MM.1S (cell line): ENCODE results near the gene SDF2L1.

Experiments
- DNase-seq: peaks from one replicate; pipeline ENCODE4 v3.0.0-alpha.2; 2015
- H2AFZ ChIP-seq: fragments of 300-600 bp; sonication (generic); 2 replicates; pipeline ENCODE4 v1.6.0; 2016; ENCODE audit warnings: antibody characterized with exemption, low read length
- H3F3A ChIP-seq: fragments of 300-600 bp; sonication (generic); 2 replicates; pipeline ENCODE4 v1.6.1; 2016; ENCODE audit warnings: mild to moderate bottlenecking, antibody characterized with exemption, low read length, moderate library complexity, mixed read lengths; ENCODE audit not compliant: insufficient read depth
- H3K27ac ChIP-seq: fragments of 300-600 bp; sonication (generic); 2 replicates; pipeline ENCODE4 v1.5.1; 2016; ENCODE audit warnings: mild to moderate bottlenecking, low read length
- H3K27me3 ChIP-seq: fragments of 300-600 bp; sonication (generic); replicated peaks from 2 replicates; pipeline ENCODE4 v1.6.0; 2016; ENCODE audit warnings: low read length; ENCODE audit not compliant: insufficient read depth
- H3K36me3 ChIP-seq: fragments of 300-600 bp; sonication (generic); replicated peaks from 2 replicates; pipeline ENCODE4 v1.6.1; 2016; ENCODE audit warnings: mild to moderate bottlenecking, low read length, mixed read lengths; ENCODE audit not compliant: insufficient read depth
- H3K4me1 ChIP-seq: fragments of 300-600 bp; sonication (generic); 2 replicates; pipeline ENCODE4 v1.6.1; 2016; ENCODE audit warnings: low read length, mixed read lengths
- H3K4me2 ChIP-seq: fragments of 300-600 bp; sonication (generic); 2 replicates; pipeline ENCODE4 v1.6.0; 2016; ENCODE audit warnings: low read depth, low read length
- H3K4me3 ChIP-seq: fragments of 300-600 bp; sonication (generic); 2 replicates; pipeline ENCODE4 v1.5.1; 2016; ENCODE audit warnings: low read length, mixed read lengths
- H3K79me2 ChIP-seq: fragments of 300-600 bp; sonication (generic); 2 replicates; pipeline ENCODE4 v1.6.1; 2016; ENCODE audit warnings: mixed run types, low read length, mixed read lengths
- H3K9ac ChIP-seq: fragments of 300-600 bp; sonication (generic); 2 replicates; pipeline ENCODE4 v1.6.1; 2016; ENCODE audit warnings: low read length, mixed read lengths
- H3K9me2 ChIP-seq: fragments of 300-600 bp; sonication (generic); replicated peaks from 2 replicates; pipeline ENCODE4 v1.6.1; 2016; ENCODE audit warnings: mild to moderate bottlenecking, low read length, mixed read lengths; ENCODE audit not compliant: insufficient read depth
- H3K9me3 ChIP-seq: fragments of 300-600 bp; sonication (generic); replicated peaks from 2 replicates; pipeline ENCODE4 v1.6.1; 2016; ENCODE audit warnings: mild to moderate bottlenecking, low read length, mixed read lengths; ENCODE audit not compliant: insufficient read depth
- H4K20me1 ChIP-seq: fragments of 300-600 bp; sonication (generic); 2 replicates; pipeline ENCODE4 v1.6.1; 2016; ENCODE audit warnings: mild to moderate bottlenecking, low read length, moderate library complexity, mixed read lengths; ENCODE audit not compliant: insufficient read depth
- EZH2 ChIP-seq: fragments of 300-600 bp; sonication (generic); optimal IDR thresholded peaks from 2 replicates; pipeline ENCODE3; 2017; ENCODE audit warnings: low read depth, mild to moderate bottlenecking, antibody characterized with exemption, low read length, mixed read lengths
- EZH2phosphoT487 ChIP-seq: fragments of 300-600 bp; sonication (generic); IDR thresholded peaks from 2 replicates; pipeline ENCODE4 v1.6.1; 2018; ENCODE audit warnings: antibody characterized with exemption, low read length
- TF ChIP-seq, protein P1 (sequence below): fragments of 300-600 bp; sonication (generic); IDR thresholded peaks from 2 replicates; pipeline ENCODE4 v1.5.1; 2016; ENCODE audit warnings: antibody characterized with exemption, low read length, mixed read lengths

The SDF2L1 gene

DNA sequence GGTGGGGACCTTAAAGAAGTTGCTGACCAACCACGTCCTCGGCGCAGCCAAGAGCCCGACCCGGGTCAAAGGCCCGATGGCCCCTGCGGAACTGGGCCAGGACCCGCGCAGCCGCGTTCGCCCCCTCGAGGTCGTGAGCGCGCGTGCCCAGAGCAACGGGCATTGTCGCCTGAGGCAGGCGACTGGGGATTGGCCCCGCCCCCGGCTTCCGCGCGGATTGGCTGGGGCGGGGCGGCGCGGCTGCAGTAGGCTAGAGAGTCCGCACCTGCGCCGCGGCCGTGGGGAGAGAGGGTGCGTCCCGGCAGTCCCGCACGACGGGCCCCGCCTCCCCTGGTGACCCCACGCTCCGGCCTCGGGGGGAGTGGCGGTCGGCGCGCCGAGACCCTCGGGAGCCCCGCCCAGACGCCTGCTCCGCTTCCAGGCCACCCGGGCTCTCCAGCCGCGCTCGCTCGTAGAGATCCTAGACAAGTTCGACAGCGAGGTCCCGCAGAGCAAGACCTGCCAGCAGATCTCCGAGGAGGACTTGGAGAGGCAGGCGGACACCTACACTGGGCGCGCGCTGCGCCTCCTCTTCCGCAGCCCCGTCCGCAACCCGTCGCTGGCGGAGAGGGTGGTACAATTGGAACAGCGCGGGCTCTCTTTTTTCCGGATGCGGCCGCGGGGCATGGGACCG lies 15.4 kb downstream of the SDF2L1 start:
- no peaks in the 10 kb centered on the region for H4K20me1 ChIP-seq
- H3K79me2 ChIP-seq, result peaks cover 6% of the 10 kb centered on the region; the same call in 1 of the 2 replicates
- peak overlapping the region; percentile 25; the same call in 1 of the 2 replicates for H3K9ac ChIP-seq
- peaks cover 7% of the 10 kb centered on the region for H3K4me1 ChIP-seq
- peak overlapping the region; percentile 94 for H3K4me2 ChIP-seq
- peak; percentile 83 for DNase-seq
- H3K36me3 ChIP-seq, result no peaks in the 10 kb centered on the region
- peaks cover 14% of the 10 kb centered on the region for H3K27me3 ChIP-seq
- no peak for TF ChIP-seq EZH2
- no peak for TF ChIP-seq EZH2phosphoT487
- TF ChIP-seq, protein P1, sequence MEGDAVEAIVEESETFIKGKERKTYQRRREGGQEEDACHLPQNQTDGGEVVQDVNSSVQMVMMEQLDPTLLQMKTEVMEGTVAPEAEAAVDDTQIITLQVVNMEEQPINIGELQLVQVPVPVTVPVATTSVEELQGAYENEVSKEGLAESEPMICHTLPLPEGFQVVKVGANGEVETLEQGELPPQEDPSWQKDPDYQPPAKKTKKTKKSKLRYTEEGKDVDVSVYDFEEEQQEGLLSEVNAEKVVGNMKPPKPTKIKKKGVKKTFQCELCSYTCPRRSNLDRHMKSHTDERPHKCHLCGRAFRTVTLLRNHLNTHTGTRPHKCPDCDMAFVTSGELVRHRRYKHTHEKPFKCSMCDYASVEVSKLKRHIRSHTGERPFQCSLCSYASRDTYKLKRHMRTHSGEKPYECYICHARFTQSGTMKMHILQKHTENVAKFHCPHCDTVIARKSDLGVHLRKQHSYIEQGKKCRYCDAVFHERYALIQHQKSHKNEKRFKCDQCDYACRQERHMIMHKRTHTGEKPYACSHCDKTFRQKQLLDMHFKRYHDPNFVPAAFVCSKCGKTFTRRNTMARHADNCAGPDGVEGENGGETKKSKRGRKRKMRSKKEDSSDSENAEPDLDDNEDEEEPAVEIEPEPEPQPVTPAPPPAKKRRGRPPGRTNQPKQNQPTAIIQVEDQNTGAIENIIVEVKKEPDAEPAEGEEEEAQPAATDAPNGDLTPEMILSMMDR, result peak; percentile 32; the same call in 1 of the 2 replicates
- H2AFZ ChIP-seq, result peak overlapping the region; percentile 96
- H3K4me3 ChIP-seq, result peak overlapping the region; percentile 74
- no peak overlapping the region for H3K27ac ChIP-seq
- H3K9me3 ChIP-seq, result no peaks in the 10 kb centered on the region
- H3F3A ChIP-seq, result peaks cover 8% of the 10 kb centered on the region
- H3K9me2 ChIP-seq, result no peaks in the 10 kb centered on the region

DNA sequence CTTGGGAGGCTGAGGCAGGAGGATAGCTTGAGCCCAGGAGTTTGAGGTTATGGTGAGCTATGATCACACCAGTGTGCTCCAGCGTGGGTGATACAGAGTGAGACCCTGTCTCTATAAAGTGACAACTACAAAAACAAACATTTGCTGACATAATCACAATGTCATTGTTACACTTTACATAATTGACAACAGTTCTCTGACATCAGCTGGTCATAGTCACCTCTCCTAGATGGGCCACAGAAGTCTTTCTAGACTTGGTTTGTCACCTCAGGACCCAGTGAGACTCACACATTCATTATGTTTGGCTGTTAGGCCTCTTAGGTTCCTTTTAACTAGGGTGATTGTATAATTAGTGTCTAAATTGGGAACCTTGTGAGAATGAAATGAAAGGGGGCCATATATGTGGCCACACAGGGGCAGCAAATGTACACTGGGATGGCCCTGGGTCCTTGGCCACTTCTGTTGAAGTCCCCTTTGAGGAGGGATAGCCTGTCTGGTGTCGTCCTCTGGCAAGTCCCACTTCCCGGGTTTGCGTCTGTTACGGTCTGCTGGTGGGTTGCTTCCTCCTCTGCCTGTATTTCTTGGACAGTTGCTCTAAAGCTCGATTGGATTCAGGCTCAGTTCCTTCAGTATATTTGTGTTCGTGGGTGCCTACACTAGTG lies 17.9 kb downstream of the SDF2L1 start:
- no peaks in the 10 kb centered on the region for H3K79me2 ChIP-seq
- H4K20me1 ChIP-seq, result no peaks in the 10 kb centered on the region
- H3K27ac ChIP-seq, result no peak overlapping the region
- peaks cover 7% of the 10 kb centered on the region for H3K4me1 ChIP-seq
- no peaks in the 10 kb centered on the region for H3K9me3 ChIP-seq
- no peaks in the 10 kb centered on the region for H3K9me2 ChIP-seq
- peaks cover 8% of the 10 kb centered on the region for H3F3A ChIP-seq
- DNase-seq, result no peak
- H3K27me3 ChIP-seq, result peaks cover 14% of the 10 kb centered on the region
- H3K36me3 ChIP-seq, result no peaks in the 10 kb centered on the region
- H2AFZ ChIP-seq, result no peak overlapping the region
- no peak overlapping the region for H3K9ac ChIP-seq
- no peak for TF ChIP-seq EZH2
- TF ChIP-seq, protein P1, result no peak
- TF ChIP-seq EZH2phosphoT487, result no peak
- no peak overlapping the region for H3K4me2 ChIP-seq
- H3K4me3 ChIP-seq, result no peak overlapping the region

DNA sequence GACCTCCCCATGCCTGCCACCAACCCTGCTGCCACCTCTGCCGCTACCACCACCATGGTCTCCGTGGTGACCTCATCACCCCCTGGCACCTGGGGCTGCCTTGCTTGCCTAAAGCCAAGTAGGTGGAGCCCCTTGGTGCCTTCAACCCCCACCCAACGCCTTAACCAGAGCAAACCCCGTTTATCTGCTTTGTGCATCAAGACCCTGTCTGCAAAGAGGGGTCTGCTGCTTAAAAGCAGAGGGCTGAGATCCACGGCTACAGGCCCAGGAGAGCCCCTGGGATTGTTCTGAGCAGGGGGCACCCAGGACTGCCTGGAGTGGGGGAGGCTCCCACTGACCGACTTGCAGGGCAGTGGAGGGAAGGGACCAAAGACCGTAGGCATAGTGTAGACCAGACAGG lies 18.8 kb downstream of the SDF2L1 start:
- Histone ChIP-seq H4K20me1 (no peaks in the 10 kb centered on the region), H3K9me3 (no peaks in the 10 kb centered on the region), H3K27me3 (peaks cover 14% of the 10 kb centered on the region), H2AFZ (no peak overlapping the region), H3F3A (peaks cover 11% of the 10 kb centered on the region), H3K9ac (no peak overlapping the region), H3K4me2 (no peak overlapping the region), H3K4me3 (no peak overlapping the region), H3K9me2 (no peaks in the 10 kb centered on the region), H3K4me1 (peaks cover 7% of the 10 kb centered on the region), H3K36me3 (no peaks in the 10 kb centered on the region), H3K27ac (no peak overlapping the region), H3K79me2 (no peaks in the 10 kb centered on the region)
- TF ChIP-seq, protein P1, result no peak
- TF ChIP-seq EZH2 (no peak), EZH2phosphoT487 (no peak)
- no peak for DNase-seq
